Keratinocyte (primary cell): Measurements from ENCODE around the gene RASSF9. TPM values are rescaled to one million over a fixed set of nuclear protein-coding genes. Genes with fewer than 3 reads are reported as not detected.
A peak's percentile ranks its signal among the peaks of the same experiment; 100 is the strongest.

ENCODE experiments used
- DNase-seq: peaks from one replicate; pipeline ENCODE4 v3.0.0-alpha.2; 2011; ENCODE audit warnings: low read depth, missing footprints, low spot score
- FAIRE-seq: peaks from 2 replicates; lab custom pipeline; 2011; peaks lifted over from hg19 to GRCh38; lab: Jason Lieb, UNC
- H2AFZ ChIP-seq: 2 replicates; pipeline ENCODE4 v1.6.0; 2012; ENCODE audit warnings: low read length, control low read depth, inconsistent platforms; ENCODE audit not compliant: control insufficient read depth
- H3K27ac ChIP-seq: 2 replicates; pipeline ENCODE4 v1.5.1; 2011; ENCODE audit warnings: low read length; ENCODE audit not compliant: control insufficient read depth, insufficient read depth
- H3K27me3 ChIP-seq: 3 replicates; pipeline ENCODE4 v1.6.0; 2011; ENCODE audit warnings: low read length; ENCODE audit not compliant: control insufficient read depth, insufficient read depth; ENCODE audit errors: extremely low read depth
- H3K36me3 ChIP-seq, 2 experiments: 2 replicates in 1 of 2; 3 replicates in 1 of 2; pipeline ENCODE4 v1.5.1; 2011; ENCODE audit warnings: low read length in 2 of 2, mild to moderate bottlenecking in 1 of 2; ENCODE audit not compliant: control insufficient read depth in 2 of 2, insufficient read depth in 2 of 2; ENCODE audit errors: extremely low read depth in 1 of 2
- H3K4me1 ChIP-seq: 3 replicates; pipeline ENCODE4 v1.5.1; 2011; ENCODE audit warnings: low read length; ENCODE audit not compliant: control insufficient read depth, insufficient read depth; ENCODE audit errors: extremely low read depth
- H3K4me2 ChIP-seq: 3 replicates; pipeline ENCODE4 v1.6.0; 2011; ENCODE audit warnings: low read depth, low read length; ENCODE audit not compliant: control insufficient read depth, insufficient read depth; ENCODE audit errors: extremely low read depth
- H3K4me3 ChIP-seq, 3 experiments: fragments of 200-600 bp in 1 of 3; sonication (generic) in 1 of 3; 2 replicates in 2 of 3; 3 replicates in 1 of 3; pipeline ENCODE4 v1.5.1; 2011 to 2016; ENCODE audit warnings: low read length in 3 of 3, mild to moderate bottlenecking in 3 of 3, control low read depth in 2 of 3, inconsistent platforms in 1 of 3, low read depth in 1 of 3, mixed read lengths in 1 of 3, mixed run types in 1 of 3, moderate library complexity in 1 of 3; ENCODE audit not compliant: control insufficient read depth in 2 of 3, insufficient read depth in 2 of 3; ENCODE audit errors: extremely low read depth in 1 of 3
- H3K79me2 ChIP-seq: 2 replicates; pipeline ENCODE4 v1.6.0; 2012; ENCODE audit warnings: low read length; ENCODE audit not compliant: control insufficient read depth, insufficient read depth
- H3K9ac ChIP-seq: 3 replicates; pipeline ENCODE4 v1.6.0; 2011; ENCODE audit warnings: low read length; ENCODE audit not compliant: control insufficient read depth, insufficient read depth; ENCODE audit errors: extremely low read depth
- H3K9me1 ChIP-seq: 3 replicates; pipeline ENCODE4 v1.6.0; 2011; ENCODE audit warnings: low read length; ENCODE audit not compliant: control insufficient read depth, insufficient read depth; ENCODE audit errors: extremely low read depth
- H3K9me3 ChIP-seq: 2 replicates; pipeline ENCODE4 v1.5.1; 2012; ENCODE audit warnings: low read depth, low read length; ENCODE audit not compliant: control insufficient read depth
- H4K20me1 ChIP-seq: 3 replicates; pipeline ENCODE4 v1.6.0; 2011; ENCODE audit warnings: low read length; ENCODE audit not compliant: control insufficient read depth, insufficient read depth; ENCODE audit errors: extremely low read depth
- EZH2 ChIP-seq: IDR thresholded peaks from one replicate; pipeline ENCODE4 v1.6.1; 2012; ENCODE audit warnings: inconsistent platforms, mild to moderate bottlenecking, low read length, moderate library complexity
- dilution Hi-C: fragments of 300-500 bp; cut with MboI; formaldehyde crosslinking; loops from one replicate; pipeline ENCODE4 v1.7.0; 2020; ENCODE audit warnings: low sequenced_read_pairs; ENCODE audit not compliant: extremely low pct_ligation_motif_present
- polyA plus RNA-seq, 5 experiments: library from polyadenylated mRNA; depleted of rRNA in 3 of 5; stranded (reverse) in 3 of 5; stranded (forward) in 1 of 5; unstranded in 1 of 5; fragments of >200 nt; gene quantifications; 1 replicate in 1 of 5; 2 replicates in 3 of 5; 3 replicates in 1 of 5; pipeline versions ENCODE4 v1.2.1 to v1.2.3, GENCODE V29; 2011 to 2012; ENCODE audit warnings: missing spikeins in 2 of 5, low read depth in 1 of 5, low replicate concordance in 1 of 5
- TF ChIP-seq, protein P1 (sequence below), 3 experiments: IDR thresholded peaks in 1 of 3; conservative IDR thresholded peaks in 1 of 3; optimal IDR thresholded peaks in 1 of 3; 2 replicates in 2 of 3; 3 replicates in 1 of 3; pipeline versions ENCODE3 to v1.5.1; 2011; ENCODE audit warnings: low read length in 3 of 3, mild to moderate bottlenecking in 3 of 3, moderate library complexity in 2 of 3, control low read depth in 1 of 3, inconsistent platforms in 1 of 3; ENCODE audit not compliant: insufficient read depth in 2 of 3; ENCODE audit errors: extremely low read depth in 1 of 3

RASSF9 gene
- polyA plus RNA-seq, 1 donor (not counting 4 experiments of a cell fraction or from before 2014, with no cell fraction given): 4.2 TPM

DNA sequence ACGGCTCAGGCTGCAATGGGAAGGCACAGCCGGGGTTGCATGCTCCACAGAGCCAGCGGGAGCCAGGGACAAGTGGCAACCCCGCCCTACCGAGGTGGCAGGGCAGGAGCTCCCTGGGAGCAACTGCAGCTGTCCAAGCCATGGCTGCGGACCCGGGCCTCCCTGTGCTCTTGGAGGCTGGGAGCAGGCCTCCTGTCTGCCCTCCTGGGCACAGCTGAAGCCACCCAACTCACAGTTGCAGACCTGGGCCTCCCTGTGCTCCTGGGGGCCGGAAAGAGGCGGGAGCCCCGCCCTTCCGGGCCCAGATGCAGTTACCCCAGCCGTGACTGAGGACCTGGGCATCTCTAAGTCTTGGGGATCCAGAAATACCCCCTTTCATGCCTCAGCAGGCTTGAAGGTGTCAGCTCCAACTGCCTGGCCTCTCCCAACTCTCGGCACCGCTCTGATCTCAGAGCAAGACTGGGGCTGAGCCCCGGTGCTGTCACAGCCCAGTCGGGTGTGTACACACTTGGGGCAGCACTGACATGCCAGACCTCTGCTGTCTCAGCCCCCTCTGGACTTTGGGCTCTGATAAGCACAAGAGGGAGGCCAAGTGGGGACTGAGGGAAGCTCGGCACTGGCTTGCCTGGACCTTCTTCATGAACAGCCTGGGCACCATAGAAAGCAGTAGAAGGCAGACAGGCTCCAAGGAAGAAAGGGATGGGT is 7.5 kb upstream of the RASSF9 start:
- Histone ChIP-seq H3K4me1 (no peaks in the 10 kb centered on the region), H3K9ac (no peak overlapping the region), H3K79me2 (no peaks in the 10 kb centered on the region), H3K9me1 (no peaks in the 10 kb centered on the region), H3K27me3 (no peaks in the 10 kb centered on the region), H3K9me3 (no peaks in the 10 kb centered on the region), H3K27ac (no peak overlapping the region), H2AFZ (no peak overlapping the region), H4K20me1 (no peaks in the 10 kb centered on the region), H3K4me2 (no peak overlapping the region), H3K4me3 (no peak overlapping the region), H3K36me3 (no peaks in the 10 kb centered on the region)
- dilution Hi-C loops: no loop called here
- DNase-seq (no peak), FAIRE-seq (no peak)
- TF ChIP-seq, protein P1, sequence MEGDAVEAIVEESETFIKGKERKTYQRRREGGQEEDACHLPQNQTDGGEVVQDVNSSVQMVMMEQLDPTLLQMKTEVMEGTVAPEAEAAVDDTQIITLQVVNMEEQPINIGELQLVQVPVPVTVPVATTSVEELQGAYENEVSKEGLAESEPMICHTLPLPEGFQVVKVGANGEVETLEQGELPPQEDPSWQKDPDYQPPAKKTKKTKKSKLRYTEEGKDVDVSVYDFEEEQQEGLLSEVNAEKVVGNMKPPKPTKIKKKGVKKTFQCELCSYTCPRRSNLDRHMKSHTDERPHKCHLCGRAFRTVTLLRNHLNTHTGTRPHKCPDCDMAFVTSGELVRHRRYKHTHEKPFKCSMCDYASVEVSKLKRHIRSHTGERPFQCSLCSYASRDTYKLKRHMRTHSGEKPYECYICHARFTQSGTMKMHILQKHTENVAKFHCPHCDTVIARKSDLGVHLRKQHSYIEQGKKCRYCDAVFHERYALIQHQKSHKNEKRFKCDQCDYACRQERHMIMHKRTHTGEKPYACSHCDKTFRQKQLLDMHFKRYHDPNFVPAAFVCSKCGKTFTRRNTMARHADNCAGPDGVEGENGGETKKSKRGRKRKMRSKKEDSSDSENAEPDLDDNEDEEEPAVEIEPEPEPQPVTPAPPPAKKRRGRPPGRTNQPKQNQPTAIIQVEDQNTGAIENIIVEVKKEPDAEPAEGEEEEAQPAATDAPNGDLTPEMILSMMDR (optimal IDR thresholded peaks at IDR 0.05 in 1 of 3, IDR thresholded peaks at IDR 0.05 in 1 of 3, conservative IDR thresholded peaks at IDR 0.05 in 1 of 3; ENCODE audit: extremely low read depth in 1 of 3, insufficient read depth in 2 of 3, low read length in 3 of 3): no peak
- TF ChIP-seq EZH2: no peak

DNA sequence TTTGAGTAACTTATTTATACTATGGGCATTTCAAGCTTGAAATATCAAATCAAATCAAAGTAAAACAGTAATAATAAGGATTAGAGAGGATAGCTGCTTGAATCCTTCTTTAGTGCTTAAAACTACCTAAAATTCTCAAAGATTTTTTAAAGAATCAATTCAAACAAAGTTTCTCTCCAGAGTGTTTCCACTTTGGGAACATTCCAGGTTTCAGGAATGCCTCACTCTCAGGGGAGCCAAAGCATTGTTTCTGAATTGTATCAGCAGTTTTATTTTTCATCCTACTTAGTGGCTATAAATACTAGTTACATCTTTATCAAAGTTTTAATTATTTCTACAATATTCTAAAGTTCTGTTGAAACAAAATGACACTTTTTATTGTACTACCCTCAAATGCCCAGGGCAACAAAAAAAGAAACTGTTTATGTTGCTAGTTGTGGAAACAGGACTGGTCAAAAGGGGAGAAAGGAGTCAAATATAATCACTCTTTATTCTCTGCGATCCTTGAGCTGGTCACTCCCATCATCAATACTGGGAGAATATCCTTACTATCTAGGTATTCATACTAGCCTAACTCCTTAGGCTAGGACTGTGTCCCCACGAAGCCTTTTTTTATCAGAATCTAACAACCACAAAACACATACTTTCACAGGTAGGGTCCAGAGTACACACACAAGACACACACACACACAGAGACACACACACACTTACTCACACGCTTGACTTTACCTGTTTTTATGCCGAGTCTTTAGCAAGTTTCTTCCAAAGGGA is 598 bp downstream of the RASSF9 start:
- Histone ChIP-seq H3K4me2 (peak overlapping the region; percentile 92), H3K4me3 (peak overlapping the region; percentile 51 to 87 (median 69)), H3K36me3 (no peaks in the 10 kb centered on the region), H3K27ac (peak overlapping the region; percentile 91), H3K9me1 (no peaks in the 10 kb centered on the region), H3K9me3 (no peaks in the 10 kb centered on the region), H3K9ac (peak overlapping the region; percentile 89), H4K20me1 (no peaks in the 10 kb centered on the region), H3K27me3 (no peaks in the 10 kb centered on the region), H3K4me1 (peaks cover 28% of the 10 kb centered on the region), H2AFZ (peak overlapping the region; percentile 97), H3K79me2 (peaks cover 6% of the 10 kb centered on the region)
- no peak for TF ChIP-seq EZH2
- TF ChIP-seq, protein P1 (optimal IDR thresholded peaks at IDR 0.05 in 1 of 3, IDR thresholded peaks at IDR 0.05 in 1 of 3, conservative IDR thresholded peaks at IDR 0.05 in 1 of 3; ENCODE audit: extremely low read depth in 1 of 3, insufficient read depth in 2 of 3, low read length in 3 of 3): no peak
- dilution Hi-C loops: no loop called here
- DNase-seq (no peak), FAIRE-seq (peak; percentile 41)
